Ramos (cell line): ENCODE measurements around the gene RAB43.
"Not testable (repeated sequence)": the region's sequence is repeated elsewhere in the genome, so short reads cannot be mapped to it uniquely, and the experiment has no call there.

Source experiments
- in situ Hi-C: fragments of 300-500 bp; cut with MboI; formaldehyde crosslinking; loops from one replicate; pipeline ENCODE4 v1.14.3; 2022; ENCODE audit warnings: low sequenced_read_pairs; ENCODE audit not compliant: unreplicated experiment

The RAB43 gene

DNA sequence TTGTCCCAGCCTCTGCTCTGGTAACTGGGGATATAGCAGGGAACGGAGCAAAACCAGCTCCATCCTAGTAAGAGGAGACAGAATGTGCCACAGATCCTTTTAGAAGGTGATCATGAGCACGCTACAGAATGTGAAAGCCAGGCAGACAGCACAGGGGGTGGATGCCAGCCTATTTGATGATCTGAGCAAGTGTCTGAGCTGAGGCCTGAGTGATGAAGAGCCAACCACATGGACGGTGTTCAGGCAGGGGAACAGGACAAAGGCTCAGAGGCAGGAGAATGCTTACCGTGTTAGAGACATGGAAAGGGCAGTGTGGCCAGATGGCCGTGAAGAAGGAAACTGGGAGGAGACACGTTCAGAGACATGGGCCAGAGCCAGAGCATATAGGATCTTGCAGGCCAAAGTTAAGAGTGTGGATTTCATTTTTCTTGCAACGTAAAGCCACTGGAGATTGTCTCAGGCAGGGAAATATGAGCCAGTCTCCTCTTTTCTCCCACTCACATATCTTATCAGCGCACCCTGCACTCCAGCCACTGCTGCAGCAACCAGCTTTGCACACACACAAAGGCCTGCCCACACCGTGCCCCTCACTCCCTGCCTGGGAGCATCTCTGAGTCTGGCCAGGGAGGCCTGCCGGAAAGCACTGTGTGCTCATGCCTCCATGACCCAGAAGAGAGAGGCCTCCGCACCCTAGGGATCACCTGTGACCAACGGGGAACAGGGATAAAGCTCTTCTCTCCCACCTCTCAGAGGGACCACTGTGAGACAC, 20.1 kb downstream of the RAB43 start:
- in situ Hi-C loops: no loop called here

DNA sequence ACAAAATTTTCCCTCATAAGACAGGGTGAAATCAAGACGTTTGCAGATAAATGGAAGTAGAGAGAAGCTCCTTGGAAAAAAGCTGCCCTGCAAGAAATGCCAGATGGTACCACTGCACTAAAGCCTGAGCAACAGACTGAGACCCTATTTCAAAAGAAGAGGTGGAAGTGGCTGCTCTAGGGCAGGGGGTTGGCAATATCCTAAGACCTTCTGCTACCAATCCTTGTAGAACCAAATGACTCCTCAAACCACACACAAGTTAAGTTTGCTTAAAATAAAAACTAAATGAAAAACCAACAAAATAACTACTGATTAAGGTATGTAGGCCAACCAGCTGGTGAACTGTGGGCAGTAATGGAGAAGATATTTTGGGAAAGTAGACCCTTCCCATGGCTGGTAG, 21.3 kb downstream of the RAB43 start:
- in situ Hi-C loops: no loop called here

DNA sequence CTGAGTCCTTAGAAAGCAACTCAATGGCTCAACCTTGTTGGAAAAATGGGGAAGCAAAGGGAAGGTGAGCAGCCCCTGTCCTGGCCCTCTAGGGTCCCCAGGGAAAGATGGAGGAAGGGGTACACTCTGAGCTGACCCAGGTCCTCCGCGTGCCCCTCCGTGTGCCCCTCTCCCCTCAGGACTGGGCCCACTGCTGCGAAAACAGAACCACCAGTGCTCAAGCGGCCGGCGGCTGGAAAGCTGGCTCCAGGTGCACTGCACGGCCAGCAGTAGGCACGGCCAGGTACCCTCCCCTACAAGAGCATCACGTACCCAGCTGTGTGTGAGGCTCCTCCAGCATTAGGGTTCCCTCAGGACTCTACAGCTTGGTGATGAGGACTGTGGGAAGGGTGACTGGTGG, 26.3 kb downstream of the RAB43 start:
- in situ Hi-C loops: no loop called here

DNA sequence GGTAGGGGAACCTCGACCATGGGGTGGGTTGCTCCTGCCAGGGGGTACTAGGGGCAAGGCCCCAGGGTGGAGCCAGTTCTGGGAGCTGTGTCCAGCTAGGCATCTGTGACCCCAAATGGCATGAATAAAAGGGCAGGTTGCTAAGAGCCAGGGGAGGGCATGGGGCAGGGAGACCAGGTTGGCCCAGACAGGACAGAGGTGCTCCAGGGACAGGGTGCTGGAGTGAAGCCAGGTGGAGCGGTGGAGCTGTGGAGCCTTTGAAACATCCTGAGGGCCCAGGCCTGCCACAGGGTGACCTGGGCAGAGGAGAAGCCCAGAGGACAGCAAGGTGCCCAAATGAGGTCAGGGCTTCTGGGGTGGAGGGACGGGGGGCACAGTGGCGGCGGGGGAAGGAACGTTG, 33.3 kb downstream of the RAB43 start:
- in situ Hi-C loops: not testable (repeated sequence)

DNA sequence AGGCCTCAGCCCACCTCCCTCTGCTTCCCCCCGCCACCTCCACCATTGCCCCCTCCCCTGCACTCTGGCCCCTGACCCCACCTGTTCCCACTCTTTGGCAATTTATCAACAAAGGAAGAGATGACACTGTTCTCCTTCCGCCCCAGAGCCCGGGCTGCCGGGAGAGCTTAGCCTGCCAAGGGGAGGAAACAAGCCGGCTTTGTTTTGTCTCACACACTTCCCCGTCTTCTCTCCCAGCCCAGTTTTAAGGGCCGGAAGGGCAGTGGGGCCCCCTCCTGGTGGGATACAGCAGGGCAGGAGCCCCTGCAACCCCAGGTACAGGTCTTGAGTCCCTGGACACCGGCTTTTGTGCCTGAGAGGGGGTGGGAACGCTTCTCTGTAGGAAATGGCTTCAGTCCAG, 33.7 kb downstream of the RAB43 start:
- in situ Hi-C loops: not testable (repeated sequence)

DNA sequence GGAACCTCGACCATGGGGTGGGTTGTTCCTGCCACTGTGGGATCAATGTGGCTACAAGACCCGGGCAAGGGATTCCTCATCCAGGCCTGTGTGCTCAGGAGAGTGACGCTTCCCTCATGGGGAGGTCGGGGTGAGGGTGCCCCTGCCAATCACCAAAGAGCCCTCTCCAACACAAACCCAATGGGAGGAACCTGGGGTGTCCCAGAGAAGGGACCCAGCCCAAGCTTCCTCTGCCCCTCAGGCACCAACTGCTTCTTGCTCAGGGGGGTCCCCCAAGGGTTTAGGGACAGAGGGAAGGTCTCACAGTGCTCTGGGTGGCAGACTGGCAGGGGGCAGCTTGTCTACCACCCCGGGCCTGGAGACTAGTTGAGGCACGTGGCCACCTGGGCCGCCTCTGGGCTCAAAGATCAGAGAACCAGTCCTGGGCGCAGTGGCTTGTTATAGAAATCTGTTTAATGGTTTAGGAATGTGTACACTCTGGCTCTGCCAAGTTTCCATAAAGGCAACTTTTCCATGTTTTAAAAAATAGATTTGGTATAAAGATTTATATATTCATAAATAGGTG, 34.4 kb downstream of the RAB43 start:
- in situ Hi-C loops: no loop called here

DNA sequence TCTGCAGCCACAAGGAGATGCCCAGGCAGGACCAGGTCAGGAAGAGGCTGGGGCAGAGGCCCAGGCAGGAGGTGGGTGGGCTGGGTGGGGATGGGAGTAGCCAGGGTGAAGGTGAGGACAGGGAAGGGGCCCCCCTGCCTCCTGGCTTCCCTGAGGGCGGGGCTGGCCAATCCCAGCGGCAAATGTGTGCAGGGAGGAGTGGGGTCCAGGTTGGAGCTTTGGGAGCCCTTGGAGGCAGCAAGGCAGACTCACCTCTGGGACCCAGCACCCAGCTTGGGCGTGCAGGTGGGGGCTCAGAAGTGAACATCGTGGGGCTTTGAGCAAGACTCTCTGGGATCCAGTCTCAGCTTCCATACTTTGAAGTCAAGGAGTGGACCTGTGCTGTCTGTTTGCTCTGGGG, 35.8 kb downstream of the RAB43 start:
- in situ Hi-C loops: no loop called here

DNA sequence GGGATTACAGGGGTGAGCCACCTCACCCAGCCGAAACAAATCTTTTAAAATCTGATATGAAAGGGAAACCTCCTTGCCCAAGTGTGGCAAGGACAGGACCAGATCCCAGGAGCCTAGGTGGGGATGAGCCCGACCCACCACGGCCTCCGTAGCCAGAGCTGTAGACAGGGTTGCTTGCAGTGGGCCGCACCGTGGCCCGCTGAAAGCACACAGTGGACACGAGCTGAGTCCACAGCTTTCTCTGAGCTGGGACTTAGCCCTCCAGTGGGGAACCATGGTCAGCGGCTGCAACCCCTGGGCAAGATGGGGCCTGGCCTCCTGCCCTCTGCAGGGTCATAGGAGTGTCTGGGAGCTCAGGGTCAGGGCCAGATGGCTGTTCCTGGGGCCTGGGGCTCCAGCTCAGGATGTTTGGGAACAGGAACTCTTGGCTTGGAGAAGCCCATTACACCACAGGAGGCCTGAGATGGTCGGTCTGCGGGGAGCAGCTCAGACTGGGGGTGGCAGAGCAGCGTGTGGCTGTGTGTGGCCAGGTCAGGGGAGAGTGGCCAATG, 36.4 kb downstream of the RAB43 start:
- in situ Hi-C loops: no loop called here

DNA sequence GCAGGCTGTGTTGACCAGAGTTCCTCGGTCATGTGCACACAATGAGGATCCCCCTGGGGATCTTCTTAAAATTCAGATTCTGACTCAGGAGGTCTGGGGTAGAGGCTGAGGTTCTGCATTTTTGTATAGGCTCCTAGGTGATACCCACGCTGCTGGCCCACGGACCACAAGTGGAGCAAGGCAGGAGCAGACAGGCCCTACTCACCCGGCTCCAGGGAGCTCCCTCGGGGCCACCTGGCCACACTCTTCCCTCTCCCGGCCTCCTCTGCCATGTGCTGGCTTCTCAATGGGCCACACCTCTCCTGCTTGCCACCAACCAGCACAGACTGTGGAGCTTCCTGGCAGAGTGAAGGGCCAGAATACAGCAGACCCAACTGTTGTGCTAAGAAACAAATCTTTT, 37.1 kb downstream of the RAB43 start:
- in situ Hi-C loops: no loop called here

DNA sequence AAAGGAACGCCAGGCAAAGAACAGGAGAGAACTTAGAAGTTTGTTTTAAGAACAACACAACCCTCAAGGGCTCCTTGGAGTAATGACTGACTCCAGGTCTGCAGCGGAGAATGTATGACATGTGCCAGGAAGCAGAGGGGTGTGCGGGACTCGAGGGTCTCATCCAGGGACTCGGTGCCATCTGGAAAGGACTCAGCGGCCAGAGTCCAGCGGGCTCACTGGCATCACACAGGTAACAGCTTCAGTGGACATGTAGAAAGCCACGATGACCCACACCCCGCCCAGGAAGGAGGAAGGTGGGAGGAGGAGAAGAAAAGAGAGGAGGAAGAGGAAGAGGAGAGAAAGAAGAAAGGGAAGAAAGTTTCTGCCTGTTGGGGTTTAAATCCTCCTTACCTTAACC, 39.6 kb downstream of the RAB43 start:
- in situ Hi-C loops: no loop called here

DNA sequence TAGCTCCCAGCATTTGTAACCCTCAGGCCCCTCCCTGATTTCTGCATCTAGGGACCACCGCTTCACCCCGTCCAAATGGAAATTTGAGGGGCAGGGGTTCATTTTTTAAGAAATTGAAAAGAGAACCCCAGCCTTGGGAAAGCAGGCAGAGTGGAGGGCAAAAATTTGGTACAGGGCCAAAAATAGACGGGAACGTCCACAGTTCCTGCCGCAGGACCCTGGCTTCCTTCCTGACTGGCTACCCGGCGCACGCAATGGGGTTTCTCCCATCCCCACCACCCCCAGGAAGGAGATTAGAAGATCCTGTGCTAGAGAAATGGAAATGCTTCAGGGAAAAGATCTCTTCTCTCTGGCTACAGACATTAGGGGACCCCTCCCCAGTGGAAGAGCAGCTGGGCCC, 40.1 kb downstream of the RAB43 start:
- in situ Hi-C loops: no loop called here

DNA sequence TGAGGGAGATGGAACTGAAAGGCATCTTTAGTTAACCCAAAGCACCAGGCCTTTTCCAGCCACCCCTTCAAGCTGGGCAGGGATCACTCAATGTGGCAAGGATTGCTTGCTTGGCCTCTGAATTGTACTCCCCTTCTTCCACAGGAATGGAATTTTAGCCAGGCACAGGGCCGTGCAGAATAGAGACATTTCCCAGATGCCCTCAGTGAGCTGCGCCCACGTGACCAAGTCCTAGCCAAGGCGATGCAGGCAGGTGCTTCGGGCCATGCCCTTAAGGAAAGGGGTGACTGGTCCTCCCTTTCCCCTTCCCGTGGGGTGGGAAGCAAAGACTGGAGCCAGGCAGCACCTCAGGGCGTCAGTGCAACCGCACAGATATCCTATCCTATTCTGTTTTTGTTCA, 43.1 kb downstream of the RAB43 start:
- in situ Hi-C loops: no loop called here

DNA sequence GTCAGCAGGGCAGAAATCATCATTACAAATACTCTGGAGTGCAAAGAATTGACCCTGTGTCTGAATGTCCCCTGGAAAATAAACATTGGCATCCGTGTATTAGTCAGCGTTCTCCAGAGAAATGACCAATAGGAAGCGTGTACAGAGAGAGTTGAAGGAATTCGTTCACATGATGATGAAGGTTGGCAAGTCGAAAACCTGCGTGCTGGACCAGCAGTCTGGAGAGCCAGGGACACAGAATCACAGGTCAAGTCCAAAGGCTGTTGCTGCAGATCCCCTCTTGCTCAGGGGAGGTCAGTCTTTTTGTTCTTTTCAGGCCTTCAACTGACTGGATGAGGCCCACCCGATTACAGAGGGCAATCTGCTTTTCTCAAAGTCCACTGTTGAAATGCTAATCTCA, 44.4 kb downstream of the RAB43 start:
- in situ Hi-C loops: no loop called here

DNA sequence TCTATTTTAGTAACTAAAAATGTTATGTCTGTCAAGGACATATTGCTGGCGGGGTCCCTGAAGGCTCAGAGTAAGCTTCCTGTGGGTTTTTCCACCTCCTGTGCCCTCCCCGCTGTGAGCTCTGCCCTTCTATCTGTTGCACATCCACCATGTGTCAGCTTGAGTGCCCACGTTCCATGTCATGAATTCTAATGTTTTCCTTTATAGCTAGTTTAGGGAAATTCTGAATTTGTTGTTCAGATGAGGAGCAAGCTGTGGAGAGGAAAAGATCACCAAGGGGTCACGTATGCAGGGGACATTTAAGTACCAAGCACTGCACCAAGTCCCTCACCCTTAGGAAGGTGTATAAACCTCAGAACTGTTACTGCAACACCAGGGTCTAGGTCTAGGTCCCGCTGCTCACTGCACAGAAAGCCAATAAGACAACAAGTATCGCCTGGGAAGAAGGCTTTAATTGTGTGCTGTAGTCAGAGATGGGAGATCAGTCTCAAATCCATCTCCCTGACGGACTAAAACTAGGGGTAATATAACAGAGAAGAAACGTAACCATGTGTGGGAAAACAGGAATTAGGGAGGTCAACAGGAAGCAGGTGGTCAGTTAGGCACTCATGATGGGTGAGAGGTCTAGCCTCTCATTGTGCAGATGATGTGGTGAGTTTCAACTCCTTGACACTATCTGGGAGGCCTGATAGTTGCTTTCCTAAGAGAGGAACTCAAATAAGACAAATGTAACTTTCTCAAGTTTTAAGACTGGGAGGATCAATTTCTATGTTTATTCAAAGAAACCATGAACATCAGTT, 51.3 kb downstream of the RAB43 start:
- in situ Hi-C loops: no loop called here

DNA sequence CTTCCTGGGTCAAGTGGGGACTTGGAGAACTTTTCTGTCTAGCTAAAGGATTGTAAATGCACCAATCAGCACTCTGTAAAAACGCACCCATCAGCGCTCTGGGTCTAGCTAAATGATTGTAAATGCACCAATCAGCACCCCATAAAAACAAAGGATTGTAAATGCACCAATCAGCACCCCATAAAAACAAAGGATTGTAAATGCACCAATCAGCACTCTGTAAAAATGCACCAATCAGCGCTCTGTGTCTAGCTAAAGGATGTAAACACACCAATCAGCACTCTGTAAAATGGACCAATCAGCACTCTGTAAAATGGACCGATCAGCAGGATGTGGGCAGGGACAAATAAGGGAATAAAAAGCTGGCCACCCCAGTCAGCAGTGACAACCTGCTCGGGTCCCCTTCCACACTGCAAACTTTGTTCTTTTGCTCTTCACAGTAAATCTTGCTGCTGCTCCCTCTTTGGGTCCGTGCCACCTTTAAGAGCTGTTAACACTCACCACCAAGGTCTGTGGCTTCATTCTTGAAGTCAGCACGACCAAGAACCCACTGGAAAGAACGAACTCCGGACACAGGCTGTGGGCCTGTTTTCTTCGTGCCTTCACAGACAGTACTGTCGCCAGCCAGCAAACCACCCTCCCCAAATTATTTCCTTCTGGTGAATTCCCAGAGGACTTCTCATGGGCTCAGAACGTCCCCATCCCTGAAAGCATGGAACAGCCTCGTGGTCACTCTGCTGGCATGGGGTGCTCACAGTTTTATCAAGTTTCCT, 52.1 kb downstream of the RAB43 start:
- in situ Hi-C loops: not testable (repeated sequence)

DNA sequence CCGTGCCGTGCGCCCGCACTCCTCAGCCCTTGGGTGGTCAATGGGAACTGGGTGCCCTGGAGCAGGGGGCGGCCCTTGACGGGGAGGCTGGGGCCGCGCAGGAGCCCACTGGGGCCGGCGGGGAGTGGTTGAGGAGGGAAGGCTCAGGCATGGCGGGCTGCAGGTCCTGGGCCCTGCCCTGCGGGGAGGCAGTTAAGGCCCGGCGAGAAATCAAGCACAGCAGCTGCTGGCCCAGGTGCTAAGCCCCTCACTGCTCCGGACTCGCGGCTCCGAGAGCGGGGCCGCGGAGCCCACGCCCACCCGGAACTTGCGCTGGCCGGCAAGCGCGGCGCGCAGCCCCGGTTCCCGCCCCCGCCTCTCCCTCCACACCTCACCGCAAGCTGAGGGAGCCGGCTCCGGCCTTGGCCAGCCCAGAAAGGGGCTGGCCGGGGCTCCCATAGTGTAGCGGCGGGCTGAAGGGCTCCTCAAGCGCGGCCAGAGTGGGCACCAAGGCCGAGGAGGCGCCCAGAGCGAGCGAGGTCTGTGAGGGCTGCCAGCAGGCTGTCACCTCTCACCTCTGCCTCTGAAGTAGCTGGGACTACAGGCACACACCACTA, 53.2 kb downstream of the RAB43 start:
- in situ Hi-C loops: no loop called here

DNA sequence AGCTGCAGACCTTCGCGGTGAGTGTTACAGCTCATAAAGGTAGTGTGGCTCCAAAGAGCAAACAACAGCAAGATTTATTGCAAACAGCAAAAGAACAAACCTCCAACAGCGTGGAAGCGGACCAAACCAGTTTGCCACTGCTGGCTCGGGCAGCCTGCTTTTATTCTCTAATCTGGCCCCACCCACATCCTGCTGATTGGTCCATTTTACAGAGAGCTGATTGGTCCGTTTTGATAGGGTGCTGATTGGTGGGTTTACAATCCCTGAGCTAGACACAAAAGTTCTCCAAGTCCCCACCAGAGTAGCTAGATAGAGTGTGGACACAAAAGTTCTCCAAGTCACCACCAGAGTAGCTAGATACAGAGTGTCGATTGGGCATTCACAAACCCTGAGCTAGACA, 53.9 kb downstream of the RAB43 start:
- in situ Hi-C loops: not testable (repeated sequence)

DNA sequence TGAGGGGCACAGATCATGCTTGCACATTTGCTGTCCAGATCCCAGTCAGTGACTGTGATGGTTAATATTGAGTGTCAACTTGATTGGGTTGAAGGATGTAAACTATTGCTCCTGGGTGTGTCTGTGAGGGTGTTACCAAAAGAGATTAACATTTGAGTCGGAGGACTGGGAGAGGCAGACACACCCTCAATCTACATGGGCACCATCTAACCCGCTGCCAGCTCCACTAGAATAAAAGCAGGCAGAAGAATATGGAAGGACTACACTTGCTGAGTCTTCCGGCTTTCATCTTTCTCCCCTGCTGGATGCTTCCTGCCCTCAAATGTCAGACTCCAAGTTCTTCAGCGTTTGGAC, 55.9 kb downstream of the RAB43 start:
- in situ Hi-C loops: no loop called here

DNA sequence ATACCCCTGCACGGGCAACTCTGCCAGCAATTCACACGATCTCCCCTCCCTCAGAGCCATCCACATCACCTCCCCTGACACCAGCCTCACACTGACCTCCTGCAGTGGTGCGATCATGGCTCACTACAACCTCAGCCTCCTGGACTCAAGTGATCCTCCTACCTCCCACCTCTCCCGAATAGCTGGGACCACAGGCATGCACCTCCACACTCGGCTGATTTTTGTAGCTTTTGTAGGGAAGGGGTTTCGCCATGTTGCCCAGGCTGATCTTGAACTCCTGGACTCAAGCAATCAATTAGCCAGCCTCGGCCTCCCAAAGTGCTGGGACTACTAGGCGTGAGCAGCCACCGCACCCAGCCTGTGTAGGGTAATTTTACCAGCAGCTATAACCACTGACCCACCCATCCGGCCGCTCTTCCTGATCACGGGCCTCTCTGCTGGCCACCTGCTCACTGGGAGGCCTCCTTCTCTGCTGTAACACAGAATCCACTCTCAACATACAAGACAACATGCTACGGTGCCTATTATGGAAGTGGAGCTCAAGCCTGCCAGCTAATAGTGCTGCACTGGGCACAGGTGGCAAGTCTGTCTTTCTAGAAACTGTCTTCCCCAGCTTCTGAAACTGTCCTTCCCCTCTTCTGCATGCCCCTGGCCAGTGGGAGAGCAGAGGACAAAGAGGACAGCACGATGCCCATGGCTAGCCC, 56.4 kb downstream of the RAB43 start:
- in situ Hi-C loops: no loop called here
